ENCODE measurements around the gene KCND1. TPM values are rescaled to one million over a fixed set of nuclear protein-coding genes. Genes with fewer than 3 reads are reported as not detected.
A peak's percentile ranks its signal among the peaks of the same experiment; 100 is the strongest.

Gene KCND1
- total RNA-seq, 3 donors from 2014 or later (not counting 1 experiment from before 2014, with no cell fraction given), result 2.7 to 3.6 (median 3.0) TPM

- Mint-ChIP-seq H3K4me1 (peaks cover 9 to 12% of the 10 kb centered on the region in 2 donors), H3K27me3 (ENCODE audit: low read depth in 2 of 2) (no peaks in the 10 kb centered on the region), H3K36me3 (no peaks in the 10 kb centered on the region), H3K27ac (no peak overlapping the region), H3K9me3 (no peaks in the 10 kb centered on the region), H3K4me3 (no peak overlapping the region)
- Histone ChIP-seq H3K36me3 (ENCODE audit: control insufficient read depth, insufficient read depth, low read length) (peaks cover 21% of the 10 kb centered on the region), H3K4me1 (ENCODE audit: control insufficient read depth, insufficient read depth, low read length) (peaks cover 42% of the 10 kb centered on the region), H3K27me3 (ENCODE audit: control insufficient read depth, insufficient read depth, low read length) (no peaks in the 10 kb centered on the region), H3K27ac (ENCODE audit: low read length) (no peak overlapping the region), H3K4me3 (ENCODE audit: low read length) (no peak overlapping the region), H3K9me3 (ENCODE audit: control insufficient read depth, insufficient read depth, low read length) (no peaks in the 10 kb centered on the region)
- DNase-seq, result no peak
- no peak for ATAC-seq
- 67% methylated on average over 1 of the region's 2 CpGs for WGBS (ENCODE audit: insufficient coverage)
- intact Hi-C loops (cut with micrococcal nuclease), result no loop called here
- no peak for TF ChIP-seq CTCF (IDR thresholded peaks at IDR 0.05)
Measured at GRCh38 chrX:48927736-48928382, 43.8 kb downstream of the KCND1 start.

GRCh38 chrX:48927123-48927522, 44.5 kb downstream of the KCND1 start:
- Histone ChIP-seq H3K4me3 (ENCODE audit: low read length) (no peak overlapping the region), H3K27me3 (ENCODE audit: control insufficient read depth, insufficient read depth, low read length) (no peaks in the 10 kb centered on the region), H3K9me3 (ENCODE audit: control insufficient read depth, insufficient read depth, low read length) (no peaks in the 10 kb centered on the region), H3K27ac (ENCODE audit: low read length) (no peak overlapping the region), H3K4me1 (ENCODE audit: control insufficient read depth, insufficient read depth, low read length) (peaks cover 49% of the 10 kb centered on the region), H3K36me3 (ENCODE audit: control insufficient read depth, insufficient read depth, low read length) (peaks cover 21% of the 10 kb centered on the region)
- peaks cover 9 to 19% of the 10 kb centered on the region in 2 donors for H3K4me1 Mint-ChIP-seq
- H3K4me3 Mint-ChIP-seq, result no peak overlapping the region
- no peak overlapping the region for H3K27ac Mint-ChIP-seq
- ATAC-seq (no peak), DNase-seq (no peak)
- no peaks in the 10 kb centered on the region for H3K9me3 Mint-ChIP-seq
- 92% methylated on average over 3 of the region's 5 CpGs for WGBS (ENCODE audit: insufficient coverage)
- intact Hi-C loops (cut with micrococcal nuclease), result no loop called here
- no peak for TF ChIP-seq CTCF (IDR thresholded peaks at IDR 0.05)
- H3K27me3 Mint-ChIP-seq (ENCODE audit: low read depth in 2 of 2), result no peaks in the 10 kb centered on the region
- no peaks in the 10 kb centered on the region for H3K36me3 Mint-ChIP-seq

GRCh38 chrX:48924270-48924669, 47.4 kb downstream of the KCND1 start:
- peaks cover 34 to 40% of the 10 kb centered on the region in 2 donors for H3K4me1 Mint-ChIP-seq

More at GRCh38 chrX:48924270-48924669, 47.4 kb downstream of the KCND1 start:
- Mint-ChIP-seq H3K36me3 (no peaks in the 10 kb centered on the region), H3K9me3 (no peaks in the 10 kb centered on the region), H3K27ac (peak overlapping the region; percentile 57 to 86), H3K27me3 (ENCODE audit: low read depth in 2 of 2) (no peaks in the 10 kb centered on the region), H3K4me3 (peak overlapping the region; percentile 43)
- no peak for TF ChIP-seq CTCF (IDR thresholded peaks at IDR 0.05)
- Histone ChIP-seq H3K27me3 (ENCODE audit: control insufficient read depth, insufficient read depth, low read length) (no peaks in the 10 kb centered on the region), H3K9me3 (ENCODE audit: control insufficient read depth, insufficient read depth, low read length) (no peaks in the 10 kb centered on the region), H3K4me3 (ENCODE audit: low read length) (no peak overlapping the region), H3K36me3 (ENCODE audit: control insufficient read depth, insufficient read depth, low read length) (peaks cover 11% of the 10 kb centered on the region), H3K4me1 (ENCODE audit: control insufficient read depth, insufficient read depth, low read length) (peaks cover 77% of the 10 kb centered on the region), H3K27ac (ENCODE audit: low read length) (peak overlapping the region; percentile 57)
- DNase-seq (no peak), ATAC-seq (peak; percentile 12 to 40 (median 37))
- intact Hi-C loops (cut with micrococcal nuclease), result no loop called here
- 40% methylated on average over 5 of the region's 5 CpGs for WGBS (ENCODE audit: insufficient coverage)

Measured in natural killer cell (primary cell).